Cerebellar cortex (tissue), 1 donor: Measurements from ENCODE around the gene SYT1.

ENCODE experiments used
- DNase-seq: peaks from one replicate; pipeline ENCODE4 v3.0.0-alpha.2; 2015; ENCODE audit warnings: low spot score

The SYT1 gene

GRCh38 chr12:79441534-79441933 lies 577.0 kb downstream of the SYT1 start:
- DNase-seq: no peak

- no peak for DNase-seq
These were observed 577.8 kb downstream of the SYT1 start for GRCh38 chr12:79442396-79442795.

GRCh38 chr12:79444089-79444488 lies 579.5 kb downstream of the SYT1 start:
- no peak for DNase-seq

GRCh38 chr12:79448816-79449215 lies 584.2 kb downstream of the SYT1 start:
- DNase-seq: no peak

- peak; percentile 41 for DNase-seq
These were observed 586.8 kb downstream of the SYT1 start for GRCh38 chr12:79451365-79451764.

GRCh38 chr12:79451978-79452377 lies 587.4 kb downstream of the SYT1 start:
- DNase-seq: peak; percentile 88

- no peak for DNase-seq
These were observed 588.3 kb downstream of the SYT1 start for GRCh38 chr12:79452906-79453305.

- no peak for DNase-seq
These were observed 589.2 kb downstream of the SYT1 start for GRCh38 chr12:79453820-79454219.

- no peak for DNase-seq
These were observed 589.8 kb downstream of the SYT1 start for GRCh38 chr12:79454338-79454843.

GRCh38 chr12:79455286-79455685 lies 590.7 kb downstream of the SYT1 start:
- no peak for DNase-seq

- DNase-seq: peak; percentile 4
These were observed 617.7 kb downstream of the SYT1 start for GRCh38 chr12:79482323-79482722.

GRCh38 chr12:79482921-79483320 lies 618.3 kb downstream of the SYT1 start:
- DNase-seq: no peak

GRCh38 chr12:79486154-79486553 lies 621.6 kb downstream of the SYT1 start:
- no peak for DNase-seq

GRCh38 chr12:79487386-79488110 lies 623.0 kb downstream of the SYT1 start:
- DNase-seq: no peak
